AG04449 (cell line): Measurements from ENCODE around the gene PTPRT.

Experiments used
- CTCF ChIA-PET: fragments of 350-600 bp; formaldehyde crosslinking; extraction: SDS; loops from one replicate; lab custom pipeline; 2021; ENCODE audit warnings: antibody characterized with exemption; lab: Yijun Ruan, JAX
- POLR2A ChIA-PET: fragments of 400-600, 350-600 bp; formaldehyde crosslinking; extraction: SDS; loops from one replicate; lab custom pipeline; 2020; ENCODE audit warnings: antibody characterized with exemption, inconsistent platforms; lab: Yijun Ruan, JAX
- DNase-seq: peaks from one replicate; pipeline ENCODE4 v3.0.0-alpha.2; 2010; ENCODE audit warnings: low read depth, low spot score
- H3K4me3 ChIP-seq: 2 replicates; pipeline ENCODE4 v1.5.1; 2011; ENCODE audit warnings: low read depth, mild to moderate bottlenecking, control low read depth, low read length
- CTCF ChIP-seq: IDR thresholded peaks from one replicate; pipeline ENCODE4 v1.5.1; 2011; ENCODE audit warnings: mild to moderate bottlenecking, moderate library complexity, low read length, control low read depth, inconsistent platforms; ENCODE audit not compliant: insufficient read depth; ENCODE audit errors: missing control alignments

The PTPRT gene

GRCh38 chr20:43095034-43095433 is 94.7 kb downstream of the PTPRT start:
- CTCF ChIA-PET, result interaction anchor here (0.6 kb wide), 1 partner anchor 314 kb away, joined by 3 read pairs; no protein-coding TSS in a partner anchor
- no peak overlapping the region for H3K4me3 ChIP-seq
- DNase-seq, result no peak
- POLR2A ChIA-PET, result no interaction called here
- no peak for TF ChIP-seq CTCF

GRCh38 chr20:43092386-43093088 is 97.2 kb downstream of the PTPRT start:
- CTCF ChIA-PET, result no interaction called here
- no peak for TF ChIP-seq CTCF
- POLR2A ChIA-PET, result no interaction called here
- H3K4me3 ChIP-seq, result no peak overlapping the region
- no peak for DNase-seq

GRCh38 chr20:43068482-43068881 is 121.2 kb downstream of the PTPRT start:
- no peak for TF ChIP-seq CTCF
- ChIA-PET POLR2A (no interaction called here), CTCF (no interaction called here)
- DNase-seq, result no peak
- no peak overlapping the region for H3K4me3 ChIP-seq

- DNase-seq, result no peak
- no peak overlapping the region for H3K4me3 ChIP-seq
- TF ChIP-seq CTCF, result no peak
- ChIA-PET POLR2A (no interaction called here), CTCF (no interaction called here)
Measured at GRCh38 chr20:43066125-43066524, 123.6 kb downstream of the PTPRT start.

- TF ChIP-seq CTCF, result no peak
- ChIA-PET POLR2A (no interaction called here), CTCF (no interaction called here)
- H3K4me3 ChIP-seq, result no peak overlapping the region
- DNase-seq, result no peak
Measured at GRCh38 chr20:43065299-43065698, 124.4 kb downstream of the PTPRT start.

GRCh38 chr20:43058077-43058476 is 131.6 kb downstream of the PTPRT start:
- H3K4me3 ChIP-seq, result no peak overlapping the region
- POLR2A ChIA-PET, result no interaction called here

More at GRCh38 chr20:43058077-43058476, 131.6 kb downstream of the PTPRT start:
- TF ChIP-seq CTCF, result no peak
- CTCF ChIA-PET, result no interaction called here
- DNase-seq, result no peak
